Adrenal gland (tissue), 12 donors: ENCODE results near the gene MMP20. TPM values are rescaled to one million over a fixed set of nuclear protein-coding genes. Genes with fewer than 3 reads are reported as not detected.

Source experiments
- DNase-seq, 7 donors: peaks; one replicate each; pipeline ENCODE4 v3.0.0-alpha.2; 2019 to 2020
- H3K27ac ChIP-seq, 5 donors: fragments of 200-600 bp; sonication (generic) in 4 of 5; 1 replicate in 3 of 5; 2 replicates in 2 of 5; pipeline versions ENCODE4 v1.5.1 to v1.8.0; 2016 to 2020; ENCODE audit warnings: mild to moderate bottlenecking in 1 of 5
- H3K27me3 ChIP-seq: fragments of 200-600 bp; 2 replicates; pipeline ENCODE4 v1.8.0; 2021
- H3K36me3 ChIP-seq, 2 donors: fragments of 200-600 bp; replicated peaks in 1 of 2; 1 replicate in 1 of 2; 2 replicates in 1 of 2; pipeline versions ENCODE4 v1.5.1 to v1.8.0; 2018 to 2022
- H3K4me1 ChIP-seq, 2 donors: fragments of 200-600 bp; replicated peaks in 1 of 2; 1 replicate in 1 of 2; 2 replicates in 1 of 2; pipeline versions ENCODE4 v1.5.1 to v1.8.0; 2018 to 2021
- H3K4me3 ChIP-seq, 4 donors: fragments of 200-600 bp; sonication (generic) in 3 of 4; one replicate each; pipeline ENCODE4 v1.5.1; 2016 to 2018
- H3K9me3 ChIP-seq, 3 donors: fragments of 200-600 bp; sonication (generic) in 1 of 3; replicated peaks in 1 of 3; 1 replicate in 2 of 3; 2 replicates in 1 of 3; pipeline versions ENCODE4 v1.5.1 to v1.8.0; 2016 to 2021
- CTCF ChIP-seq, 6 experiments: fragments of 450-650 bp in 4 of 6; fragments of 200-600 bp in 2 of 6; sonication (generic) in 1 of 6; IDR thresholded peaks; 1 replicate in 5 of 6; 2 replicates in 1 of 6; pipeline versions ENCODE4 v1.5.1 to v1.8.0; 2016 to 2021; ENCODE audit warnings: antibody characterized with exemption in 6 of 6, mild to moderate bottlenecking in 2 of 6, moderate library complexity in 1 of 6
- POLR2A ChIP-seq, 2 donors: fragments of 450-650 bp; IDR thresholded peaks; one replicate each; pipeline ENCODE4 v1.6.1; 2017; ENCODE audit warnings: antibody characterized with exemption in 2 of 2, mild to moderate bottlenecking in 2 of 2, moderate library complexity in 1 of 2
- WGBS, 4 donors: extraction: QIAGEN DNeasy Blood & Tissue Kit in 2 of 4; methylation state at CpG; one replicate each; pipeline versions ENCODE4 v1.1.5 to v1.1.7; 2013 to 2017; 5-methylcytosine and 5-hydroxymethylcytosine counted together
- intact Hi-C, 2 donors: fragments of 100-400 bp; cut with DNase I; formaldehyde crosslinking; loops; one replicate each; pipeline versions ENCODE4 v1.14.1 to v1.15.0; 2022 to 2023
- polyA plus RNA-seq, 3 donors: library from polyadenylated mRNA; stranded (reverse); fragments of 200-250 nt in 2 of 3; fragments of 350-450 nt in 1 of 3; fragmentation: Illumina TruSeq in 1 of 3; extraction: RNeasy Lipid Tissue Mini Kit (QIAGEN cat#74804) in 1 of 3; gene quantifications; one replicate each; pipeline ENCODE4 v1.2.3, GENCODE V29; 2013 to 2014
- total RNA-seq, 9 donors: library from RNA; depleted of rRNA in 4 of 9; stranded (reverse); fragments of >200 nt in 4 of 9; fragments of 120-200 nt in 1 of 9; fragmentation: NEBNext Ultra II Directional in 1 of 9; extraction: Animal tissue kit (Norgen Biotek cat#: 25700) in 1 of 9; gene quantifications; one replicate each; pipeline versions ENCODE4 v1.1.0 to v1.2.4, GENCODE V29; 2013 to 2023
- donor health status: healthy with polysubstance abuse.
- donor health status: Bipolar disorder and iron deficiency.
- donor health status: DM: yes; HTN: yes; CAD: no.
- donor health status: DM: no; HTN: no; CAD: no.
- donor health status: DM: no; HTN: no; CAD: no.
- donor health status: DM: yes; HTN: yes; CAD: no.

MMP20 gene
- total and polyA plus RNA-seq, 12 donors, result not detected

- Histone ChIP-seq H3K4me3 (no peak within 1 kb of the TSS), H3K36me3 (no peaks in the 10 kb centered on the region), H3K27ac (no peak within 1 kb of the TSS), H3K4me1 (no peaks in the 10 kb centered on the region), H3K27me3 (no peaks in the 10 kb centered on the region), H3K9me3 (no peaks in the 10 kb centered on the region)
- WGBS, 4 donors, result 56 to 61% (median 58%) methylated on average over 8 of the region's 8 CpGs
- intact Hi-C loops, result no loop called here
- no peak for TF ChIP-seq POLR2A (IDR thresholded peaks at IDR 0.05)
- no peak for TF ChIP-seq CTCF (IDR thresholded peaks at IDR 0.05)
- DNase-seq, result no peak
These were observed 94.6 kb downstream of the MMP20 start, which contains the start of gene MMP7 for GRCh38 chr11:102530558-102530957. MMP7 (minus strand) TSS chr11:102530747; CDS start chr11:102530700, 47 bp downstream.

GRCh38 chr11:102528618-102529017, 96.5 kb downstream of the MMP20 start:
- Histone ChIP-seq H3K36me3 (no peaks in the 10 kb centered on the region), H3K4me3 (no peak overlapping the region), H3K27me3 (no peaks in the 10 kb centered on the region), H3K27ac (no peak overlapping the region), H3K4me1 (no peaks in the 10 kb centered on the region), H3K9me3 (no peaks in the 10 kb centered on the region)
- intact Hi-C loops, result no loop called here
- DNase-seq, result no peak
- TF ChIP-seq POLR2A (IDR thresholded peaks at IDR 0.05) (no peak), CTCF (IDR thresholded peaks at IDR 0.05) (no peak)

GRCh38 chr11:102527684-102528083, 97.4 kb downstream of the MMP20 start:
- DNase-seq, result no peak
- TF ChIP-seq POLR2A (IDR thresholded peaks at IDR 0.05) (no peak), CTCF (IDR thresholded peaks at IDR 0.05) (no peak)
- no peak overlapping the region for H3K27ac ChIP-seq
- no peaks in the 10 kb centered on the region for H3K9me3 ChIP-seq
- H3K4me3 ChIP-seq, result no peak overlapping the region
- H3K27me3 ChIP-seq, result no peaks in the 10 kb centered on the region
- 61 to 93% (median 69%) methylated on average over 2 of the region's 2 CpGs for WGBS, 4 donors
- intact Hi-C loops, result no loop called here
- H3K36me3 ChIP-seq, result no peaks in the 10 kb centered on the region
- H3K4me1 ChIP-seq, result peaks cover 0 to 1% of the 10 kb centered on the region in 2 donors

DNA sequence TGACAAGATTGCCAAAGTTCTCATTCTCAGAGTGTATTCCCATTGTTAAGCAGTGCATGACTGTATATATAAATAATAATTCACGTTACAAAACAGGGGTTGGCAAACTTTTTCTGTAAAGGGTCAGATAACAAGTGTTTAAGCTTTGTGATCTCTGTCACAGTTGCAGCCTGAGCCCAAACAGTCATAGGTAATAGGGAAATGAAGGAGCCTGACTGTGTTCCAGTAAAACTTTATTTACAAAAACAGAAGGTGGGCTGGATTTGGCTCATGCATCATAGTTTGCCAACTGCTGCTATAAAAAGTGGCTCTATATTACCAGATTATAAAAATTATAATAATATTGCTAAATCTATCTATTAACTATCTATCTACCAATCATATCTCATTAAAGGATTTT, 98.1 kb downstream of the MMP20 start:
- Histone ChIP-seq H3K4me1 (peaks cover 0 to 5% of the 10 kb centered on the region in 2 donors), H3K36me3 (no peaks in the 10 kb centered on the region), H3K4me3 (no peak overlapping the region), H3K9me3 (no peaks in the 10 kb centered on the region), H3K27ac (no peak overlapping the region), H3K27me3 (no peaks in the 10 kb centered on the region)
- WGBS, 4 donors, result 76 to 97% (median 91%) methylated on average over 1 of the region's 1 CpG
- TF ChIP-seq CTCF (IDR thresholded peaks at IDR 0.05), result no peak
- TF ChIP-seq POLR2A (IDR thresholded peaks at IDR 0.05), result no peak
- intact Hi-C loops, result no loop called here
- no peak for DNase-seq

Other genes with a start within 250 kb of the MMP20 start
- 100 to 1,000 TPM in 7 of 9 donors, 10 to 100 TPM in 2; 82.0 to 239 (median 120) TPM for gene TMEM123, start 172.6 kb downstream of the MMP20 start, total RNA-seq
- 100 to 1,000 TPM in 1 of 3 donors, 10 to 100 TPM in 2; 19.2 to 284 (median 23.7) TPM for gene TMEM123, start 172.6 kb downstream of the MMP20 start, polyA plus RNA-seq
- gene MMP7, start 94.6 kb downstream of the MMP20 start, total RNA-seq, result under 1 TPM in 3 of 9 donors, not detected in 6; 0.39 to 0.61 (median 0.44) TPM
- not detected for gene MMP7, start 94.6 kb downstream of the MMP20 start, polyA plus RNA-seq
- not detected for gene MMP27, start 80.4 kb upstream of the MMP20 start, total RNA-seq
- gene MMP27, start 80.4 kb upstream of the MMP20 start, polyA plus RNA-seq, result not detected
- gene MMP8, start 99.6 kb upstream of the MMP20 start, total RNA-seq, result under 1 TPM in 4 of 9 donors, not detected in 5; 0.08 to 0.34 (median 0.17) TPM
- 1 to 10 TPM in 1 of 3 donors, not detected in 2; 1.4 TPM for gene MMP8, start 99.6 kb upstream of the MMP20 start, polyA plus RNA-seq
- gene MMP10, start 155.3 kb upstream of the MMP20 start, total RNA-seq, result not detected
- not detected for gene MMP10, start 155.3 kb upstream of the MMP20 start, polyA plus RNA-seq
- gene MMP1, start 172.8 kb upstream of the MMP20 start, total RNA-seq, result not detected
- gene MMP1, start 172.8 kb upstream of the MMP20 start, polyA plus RNA-seq, result under 1 TPM in 1 of 3 donors, not detected in 2; 0.07 TPM
- gene MMP3, start 218.3 kb upstream of the MMP20 start, total RNA-seq, result under 1 TPM in 3 of 9 donors, not detected in 6; 0.14 to 0.69 (median 0.20) TPM
- gene MMP3, start 218.3 kb upstream of the MMP20 start, polyA plus RNA-seq, result not detected
- gene MMP12, start 249.7 kb upstream of the MMP20 start, total RNA-seq, result not detected
- not detected for gene MMP12, start 249.7 kb upstream of the MMP20 start, polyA plus RNA-seq